NCI-H2227 (cell line): ENCODE measurements around the gene LAPTM4A.
"Not testable (repeated sequence)": the region's sequence is repeated elsewhere in the genome, so short reads cannot be mapped to it uniquely, and the experiment has no call there.

ENCODE experiments used
- DNase-seq: peaks from one replicate; lab custom pipeline; 2025; ENCODE audit not compliant: unreplicated experiment; lab: John Stamatoyannopoulos, UW

LAPTM4A gene

DNA sequence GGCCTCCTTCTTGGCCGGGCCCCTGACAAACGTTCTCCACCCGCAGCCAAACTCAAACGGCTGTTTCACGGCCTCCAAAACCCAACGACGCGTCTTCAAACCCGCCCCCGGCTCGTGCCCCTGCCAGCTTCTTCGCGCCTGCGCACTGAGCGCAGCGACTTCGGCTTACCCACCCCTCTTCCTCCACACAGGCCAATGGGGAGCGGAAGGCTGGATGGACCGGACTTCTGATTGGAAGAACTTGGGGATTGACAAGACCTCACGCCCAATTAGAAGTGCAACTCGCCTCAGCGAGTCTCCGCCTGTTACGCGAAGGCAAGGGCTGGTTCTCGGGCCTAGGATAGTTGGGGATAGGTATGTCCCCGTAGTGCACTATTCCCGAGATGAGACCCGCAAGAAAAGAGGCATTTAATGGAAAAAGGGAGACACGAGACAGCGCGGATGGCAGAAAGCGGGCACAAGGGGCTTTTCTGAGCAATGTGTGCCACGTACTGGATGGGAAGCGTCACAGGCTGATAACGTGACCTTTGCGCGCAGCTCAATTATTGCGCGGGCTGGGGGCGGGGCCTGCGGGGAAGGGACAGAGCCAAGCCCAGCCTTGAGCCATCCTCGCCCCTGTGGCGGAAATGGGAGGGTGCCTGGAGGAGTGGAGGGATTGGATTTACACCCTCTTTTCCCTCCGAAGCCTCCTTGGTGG lies at the start of gene LAPTM4A:
Gene LAPTM4A, minus strand, starts transcription at position 97 of the 697 bp plus-strand sequence. CDS start 108 bp downstream, outside the sequence.
- DNase-seq = peak; percentile 99

DNA sequence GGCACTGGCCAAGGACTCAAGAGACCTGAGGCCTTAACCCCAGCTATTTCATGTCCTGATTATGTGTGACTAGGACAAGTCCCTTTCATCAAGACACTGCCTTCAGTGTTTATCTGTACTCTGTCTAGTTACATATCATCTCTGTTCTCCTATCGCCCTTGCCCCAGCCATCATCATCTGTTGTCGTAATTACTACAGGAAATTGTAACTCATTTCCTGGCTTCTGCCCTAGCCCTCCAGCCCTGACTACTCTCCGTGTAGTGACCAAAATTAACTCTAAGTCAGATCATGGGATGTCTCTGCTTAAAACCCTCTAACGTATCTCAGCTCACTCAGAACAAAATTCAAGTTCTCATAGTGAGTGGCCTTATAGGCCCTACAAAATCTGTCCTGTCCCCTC lies 49.3 kb upstream of the LAPTM4A start:
- no peak for DNase-seq

DNA sequence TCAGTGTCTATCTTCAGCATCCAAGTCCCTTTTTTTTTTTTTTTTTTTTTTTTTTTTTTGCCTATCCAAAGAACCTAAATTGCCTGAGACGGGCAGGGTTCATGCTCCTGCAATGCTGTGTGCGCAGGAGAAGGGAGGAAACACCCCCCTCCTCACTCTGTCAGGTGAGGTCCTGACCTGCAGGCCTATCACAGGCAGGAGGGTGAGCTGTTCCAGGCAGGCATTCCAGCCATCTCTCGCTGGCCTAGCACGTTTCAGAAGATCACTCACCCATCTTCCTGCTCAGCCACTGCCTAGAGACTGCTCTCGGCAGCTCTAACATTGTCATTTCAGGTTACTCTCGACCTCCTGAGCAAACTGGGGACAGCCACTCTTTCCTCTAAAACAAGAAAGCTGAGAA lies 48.4 kb upstream of the LAPTM4A start:
- DNase-seq = no peak

DNA sequence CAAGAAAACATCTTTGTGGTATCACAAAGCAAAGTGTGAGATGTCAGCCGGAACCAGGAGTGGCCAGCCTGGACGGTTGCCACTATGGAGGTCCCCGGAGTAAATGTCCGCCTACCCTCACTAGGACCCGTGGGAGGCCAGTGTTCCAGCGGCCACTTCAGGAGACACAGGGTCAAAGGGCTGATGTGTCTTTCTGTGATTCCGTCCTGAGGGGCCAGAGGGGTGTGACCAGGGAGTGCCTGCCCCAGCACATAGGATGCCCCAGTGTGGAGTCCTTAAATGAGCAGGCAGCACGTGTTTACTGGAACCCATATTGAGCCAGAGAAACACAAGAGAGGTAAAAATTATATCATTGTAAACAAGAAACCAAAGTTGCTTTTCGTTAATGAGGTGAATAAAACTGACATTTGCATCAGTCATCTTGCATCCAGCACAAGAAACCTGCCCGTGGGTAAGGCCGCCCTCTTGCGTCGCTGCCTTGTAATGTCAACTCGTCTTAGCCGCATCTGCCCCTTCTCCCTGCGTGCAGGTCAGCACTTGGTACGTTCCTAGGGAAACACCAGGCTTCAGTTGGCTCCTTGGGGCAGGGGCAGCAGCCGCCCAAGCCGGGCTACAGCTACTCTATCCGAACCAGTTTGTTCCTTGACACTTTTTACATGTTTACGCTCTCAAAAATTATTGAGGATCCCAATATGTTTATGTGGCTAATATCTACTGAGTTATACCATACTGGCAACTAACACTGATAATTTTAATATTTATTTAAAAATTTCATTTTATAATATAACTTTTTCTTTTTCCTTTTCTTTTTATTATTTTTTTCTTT lies 46.7 kb upstream of the LAPTM4A start:
- peak; percentile 87 for DNase-seq

DNA sequence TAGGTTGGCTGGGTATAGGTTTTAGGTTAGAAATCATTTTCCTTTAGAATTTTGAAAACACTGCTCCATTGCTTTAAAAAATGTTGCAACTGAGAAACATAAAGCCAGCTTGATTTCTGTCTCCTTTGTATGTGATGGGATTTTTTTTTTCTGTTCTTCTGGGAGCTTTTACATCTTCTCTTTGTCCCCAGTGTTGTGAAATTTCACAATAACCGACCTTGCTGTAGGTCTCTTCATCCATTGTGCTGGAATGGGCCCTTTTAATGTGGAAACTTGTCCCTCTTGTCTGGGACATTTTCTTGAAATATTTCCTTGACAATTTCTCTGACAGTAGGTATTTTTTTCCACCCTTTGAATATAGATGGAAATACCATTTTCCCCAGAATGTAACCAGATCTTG lies 44.0 kb upstream of the LAPTM4A start:
- DNase-seq = no peak

DNA sequence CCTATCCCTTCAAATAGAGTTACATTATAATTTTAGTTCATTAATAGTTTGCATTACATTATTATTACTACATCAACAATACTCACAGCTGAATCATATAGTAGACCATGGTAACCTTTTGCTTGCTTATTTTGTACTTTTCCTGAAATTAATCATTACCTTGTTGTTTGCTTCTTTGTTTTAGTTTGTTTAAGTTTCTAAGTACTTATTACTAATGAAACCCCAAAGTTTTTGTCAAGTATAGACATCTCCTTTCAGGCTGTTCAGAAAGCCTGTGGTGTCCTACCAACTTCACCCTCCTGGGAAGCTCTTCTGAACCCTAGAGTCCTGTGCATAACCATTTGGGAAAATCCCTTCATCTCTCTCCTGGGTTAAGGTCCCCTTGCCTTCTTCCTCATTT lies 43.5 kb upstream of the LAPTM4A start:
- no peak for DNase-seq

DNA sequence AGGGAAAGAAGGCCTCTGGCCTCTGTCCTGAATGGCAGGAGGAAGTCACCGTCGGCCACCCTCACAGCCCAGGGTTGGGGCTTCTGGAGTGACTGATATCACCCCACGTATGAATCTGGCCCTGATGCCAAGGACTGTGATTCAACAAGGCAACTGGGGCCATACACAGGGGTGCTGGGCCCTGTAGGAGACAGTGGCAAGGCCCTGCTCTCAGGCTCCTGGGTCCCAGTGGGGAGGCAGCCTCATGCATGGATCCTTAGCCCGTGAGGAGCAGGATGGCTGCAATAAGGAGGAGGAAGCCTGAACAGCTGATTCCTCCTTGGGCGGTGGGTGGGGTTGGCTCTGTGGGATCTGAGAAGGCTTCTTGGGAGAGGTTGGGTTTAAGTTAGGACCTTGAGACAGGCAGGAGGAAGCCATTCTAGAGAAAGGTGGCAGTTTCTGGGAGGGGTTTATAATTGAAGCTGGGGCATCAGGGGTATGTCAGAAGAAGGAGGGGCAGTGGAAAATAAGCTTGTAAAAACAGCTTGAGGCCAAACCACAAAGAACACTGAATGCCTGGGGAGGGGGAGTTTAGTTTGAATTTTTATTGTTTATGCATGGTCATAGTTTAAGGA lies 42.8 kb upstream of the LAPTM4A start:
- DNase-seq = no peak

DNA sequence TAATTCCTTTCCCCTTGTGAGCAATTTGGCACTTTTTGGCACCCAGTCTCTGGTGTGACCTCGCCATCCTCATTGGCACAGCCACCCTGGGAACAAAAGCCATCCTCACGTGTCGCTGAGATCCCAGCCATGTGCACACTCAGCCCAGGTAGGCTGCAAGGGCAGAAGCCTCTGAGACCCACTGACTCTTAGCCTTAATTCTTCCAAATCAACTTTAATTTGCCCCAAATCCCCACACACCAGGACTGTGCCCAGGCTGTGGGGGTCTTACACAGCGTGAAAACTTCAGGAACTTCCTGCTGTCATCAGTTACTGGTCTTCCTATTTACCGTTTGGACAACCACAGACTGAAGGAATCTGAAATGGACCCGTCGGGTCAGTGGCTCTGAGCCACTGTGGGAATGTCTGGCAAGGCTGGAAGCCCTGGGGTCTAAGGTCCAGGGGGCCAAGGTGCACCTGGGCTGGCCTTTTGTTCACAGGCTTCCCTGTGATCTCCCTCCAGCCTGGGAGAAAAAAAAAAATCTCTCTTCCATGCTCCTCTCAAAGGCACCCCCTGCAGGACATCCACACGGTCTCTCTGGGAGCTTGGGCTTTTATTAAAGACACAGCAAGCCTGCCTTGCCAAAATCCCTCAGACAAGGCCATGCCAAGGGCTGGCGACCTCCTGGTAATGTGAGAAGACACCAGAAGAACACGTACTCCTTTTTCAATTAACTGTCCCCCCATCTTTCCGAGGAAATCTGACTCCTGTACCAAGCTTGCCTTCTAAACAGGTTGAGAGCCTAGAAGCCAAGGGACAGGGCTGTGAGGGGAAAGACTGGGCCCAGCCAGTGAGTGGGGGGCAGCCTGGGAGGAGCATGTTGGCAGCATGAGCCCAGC lies 42.1 kb upstream of the LAPTM4A start:
- peak; percentile 69 for DNase-seq

DNA sequence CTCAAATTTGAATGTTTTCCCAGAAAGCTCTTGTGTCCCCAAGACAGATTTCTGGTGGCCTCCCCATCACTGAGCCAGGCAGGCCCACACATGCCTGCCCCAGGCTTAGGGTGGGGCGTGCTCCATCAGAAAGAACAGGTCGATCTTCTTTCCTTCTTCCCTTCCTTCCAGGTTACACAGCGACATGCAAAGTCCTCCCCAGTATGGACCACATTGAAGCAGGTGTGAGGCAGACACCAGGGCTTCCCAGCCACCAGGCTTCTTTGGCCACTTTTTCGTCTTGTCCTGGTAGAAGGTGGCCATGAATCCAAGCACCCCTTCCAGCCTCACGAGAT lies 41.4 kb upstream of the LAPTM4A start:
- DNase-seq = no peak

DNA sequence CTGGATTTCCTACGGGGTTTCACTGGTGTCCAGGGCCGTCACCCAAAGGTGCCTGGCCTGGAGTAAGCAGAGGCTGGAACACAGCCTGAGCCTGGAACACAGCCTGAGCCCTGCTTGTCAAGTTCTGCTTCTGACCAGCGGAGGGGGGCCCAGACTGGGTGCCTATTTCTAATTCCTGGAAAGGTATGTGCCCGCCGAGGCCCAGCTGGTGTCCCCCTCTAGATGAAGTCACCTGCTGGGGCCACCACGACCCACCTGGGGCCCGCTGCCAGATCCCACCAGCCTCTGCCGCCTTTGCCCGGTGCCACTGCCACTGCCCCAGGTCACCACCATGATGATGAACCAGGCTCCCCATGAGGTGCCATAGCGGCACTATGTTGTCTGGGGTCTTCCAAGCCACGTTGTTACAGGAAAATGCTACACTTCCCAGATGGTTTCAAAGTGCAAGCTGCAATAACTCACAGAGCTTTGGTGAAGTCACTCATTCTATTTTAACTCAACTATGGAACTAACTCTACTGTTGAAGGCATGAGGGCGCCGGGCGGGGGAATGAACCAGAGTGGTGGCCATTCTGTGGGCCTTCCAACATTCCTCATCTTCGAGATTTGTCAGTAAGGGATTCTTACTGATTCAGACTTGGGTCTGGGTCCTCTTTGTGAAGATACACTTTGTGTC lies 40.9 kb upstream of the LAPTM4A start:
- no peak for DNase-seq

DNA sequence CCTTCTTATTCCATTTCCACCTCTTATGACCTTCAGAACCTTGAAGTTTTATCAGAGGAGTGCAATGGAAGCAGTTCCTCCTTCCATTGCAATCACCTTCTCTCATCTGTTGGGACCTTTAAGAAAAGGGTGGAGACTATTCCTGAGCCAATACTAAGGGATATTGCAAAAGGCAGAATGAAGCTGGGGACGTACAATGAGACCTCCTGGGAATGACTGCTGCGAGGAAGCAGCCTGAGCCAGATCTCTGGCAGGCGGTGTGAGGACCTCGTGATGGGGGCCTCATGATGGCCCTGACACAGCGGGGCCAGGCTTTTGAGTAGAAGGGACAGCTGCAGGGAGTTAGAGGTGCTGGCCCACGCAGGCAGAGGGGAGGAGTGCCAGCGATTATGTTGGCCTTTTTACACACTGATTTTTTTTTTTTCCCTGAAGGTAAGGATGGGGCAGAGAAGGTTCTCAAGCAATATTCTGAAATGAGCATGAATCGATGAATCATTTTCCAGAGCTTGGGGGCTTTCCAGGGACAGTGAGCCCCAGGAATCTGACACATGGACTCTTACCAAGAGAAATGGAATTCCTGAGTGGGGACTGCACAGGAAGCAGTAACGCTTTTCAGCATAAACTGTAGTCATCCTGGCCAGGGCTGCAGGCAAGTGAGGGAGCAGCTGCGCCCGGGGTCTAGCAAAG lies 40.0 kb upstream of the LAPTM4A start:
- no peak for DNase-seq

DNA sequence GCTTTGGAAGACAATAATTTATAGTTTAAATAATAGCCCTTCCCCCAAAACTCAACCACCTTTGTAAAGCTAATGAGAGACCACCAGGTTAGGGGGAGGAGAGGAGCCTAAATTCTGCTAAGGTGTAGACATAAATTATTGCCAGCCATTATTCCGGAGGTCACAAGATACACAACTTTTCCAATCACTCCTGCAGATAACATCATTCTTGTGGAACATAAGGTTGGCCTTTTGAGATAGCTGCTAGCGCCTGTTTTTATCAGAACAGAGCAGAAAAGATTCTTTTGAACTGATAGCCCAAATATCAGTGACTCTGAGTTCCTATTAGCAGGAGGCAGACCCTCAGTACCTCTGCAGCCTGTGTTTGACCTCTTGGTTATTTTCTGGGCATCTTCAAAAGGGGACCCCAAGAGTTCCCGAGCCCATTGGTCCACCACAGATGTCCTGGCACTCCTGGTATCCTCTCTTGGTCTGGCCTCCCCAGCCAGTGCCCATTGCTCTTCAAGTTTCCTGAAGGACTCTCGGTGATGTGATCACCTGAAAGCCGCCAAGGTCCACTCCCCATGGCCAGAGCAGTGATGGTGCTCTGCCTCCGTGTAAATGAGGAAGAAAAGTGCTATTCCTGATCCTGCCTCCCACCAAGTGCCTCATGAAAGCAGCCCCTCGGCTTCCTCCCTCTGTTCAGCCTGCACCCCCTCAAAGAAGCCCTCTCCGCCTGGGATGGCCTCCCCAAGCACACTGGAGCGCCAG lies 38.5 kb upstream of the LAPTM4A start:
- no peak for DNase-seq

DNA sequence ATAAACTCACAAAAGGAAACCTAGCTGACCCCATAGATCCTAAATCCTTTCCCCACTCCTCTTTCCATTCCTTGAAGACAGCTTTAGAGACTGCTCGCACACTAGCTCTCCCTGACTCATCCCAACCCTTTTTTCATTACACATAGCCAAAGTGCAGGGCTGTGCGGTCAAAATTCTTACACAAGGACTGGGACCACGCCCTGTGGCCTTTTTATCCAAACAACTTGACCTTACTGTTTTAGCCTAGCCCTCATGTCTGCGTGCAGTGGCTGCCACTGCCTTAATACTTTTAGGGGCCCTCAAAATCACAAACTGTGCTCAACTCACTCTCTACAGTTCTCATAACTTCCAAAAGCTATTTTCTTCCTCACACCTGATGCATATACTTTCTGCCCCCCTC lies 34.5 kb upstream of the LAPTM4A start:
- DNase-seq = not testable (repeated sequence)

DNA sequence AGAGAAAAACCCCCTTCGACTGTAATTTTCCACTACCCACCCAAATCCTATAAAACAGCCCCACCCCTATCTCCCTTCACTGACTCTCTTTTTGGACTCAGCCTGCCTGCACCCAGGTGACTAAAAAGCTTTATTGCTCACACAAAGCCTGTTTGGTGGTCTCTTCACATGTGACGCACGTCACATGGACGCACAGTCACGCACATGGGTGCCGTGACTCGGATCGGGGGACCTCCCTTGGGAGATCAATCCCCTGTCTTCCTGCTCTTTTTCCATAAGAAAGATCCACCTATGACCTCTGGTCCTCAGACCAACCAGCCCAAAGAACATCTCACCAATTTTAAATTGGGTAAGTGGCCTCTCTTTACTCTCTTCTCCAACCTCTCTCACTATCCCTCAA lies 31.4 kb upstream of the LAPTM4A start:
- DNase-seq = not testable (repeated sequence)

DNA sequence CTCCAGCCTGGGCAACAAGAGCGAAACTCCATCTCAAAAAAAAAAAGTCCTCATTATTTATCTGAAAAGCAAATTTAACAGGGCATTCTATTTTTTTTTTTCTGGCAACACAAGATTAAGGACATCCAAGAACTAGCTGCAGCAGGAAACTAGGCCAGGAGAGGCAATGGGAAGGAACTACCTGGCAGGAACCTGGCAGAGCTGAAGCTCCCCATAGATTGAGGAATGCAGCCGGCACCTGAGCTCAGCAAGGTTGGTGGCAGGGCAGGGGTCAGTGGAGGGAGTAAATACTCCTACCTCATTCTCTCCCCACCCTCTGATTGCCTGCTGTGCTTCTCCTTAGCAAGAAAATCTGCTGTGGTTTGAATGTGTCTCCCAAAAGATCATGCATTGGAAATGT lies 30.4 kb upstream of the LAPTM4A start:
- DNase-seq = no peak

DNA sequence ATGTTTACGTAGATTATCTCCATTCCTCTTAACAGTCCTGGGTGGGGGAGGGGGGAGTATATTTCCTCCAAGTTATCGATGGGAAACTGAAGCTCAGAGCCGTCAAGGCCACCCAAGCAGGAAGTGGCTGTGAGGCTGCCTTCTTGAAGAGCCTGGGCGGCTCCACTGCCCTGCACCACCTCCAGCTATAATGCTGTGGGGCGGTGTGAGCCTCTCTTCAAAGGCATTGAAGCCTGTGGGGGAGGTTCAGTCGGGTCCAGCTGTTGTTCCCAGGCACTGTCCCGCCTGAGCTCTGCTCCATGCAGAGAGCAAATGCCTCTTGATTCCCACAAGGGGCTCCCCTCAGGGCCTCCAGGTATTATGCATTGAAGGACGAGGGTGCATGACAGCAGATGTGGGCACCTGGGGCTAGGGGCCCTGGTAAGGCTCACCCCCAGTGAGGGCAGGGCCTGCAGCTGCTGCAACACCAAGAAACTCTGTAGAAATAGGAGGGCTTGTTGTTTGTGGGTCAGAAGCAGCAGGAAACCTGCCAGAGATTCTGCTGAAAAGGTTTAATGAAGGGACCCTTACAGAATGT lies 29.5 kb upstream of the LAPTM4A start:
- DNase-seq = peak; percentile 62

DNA sequence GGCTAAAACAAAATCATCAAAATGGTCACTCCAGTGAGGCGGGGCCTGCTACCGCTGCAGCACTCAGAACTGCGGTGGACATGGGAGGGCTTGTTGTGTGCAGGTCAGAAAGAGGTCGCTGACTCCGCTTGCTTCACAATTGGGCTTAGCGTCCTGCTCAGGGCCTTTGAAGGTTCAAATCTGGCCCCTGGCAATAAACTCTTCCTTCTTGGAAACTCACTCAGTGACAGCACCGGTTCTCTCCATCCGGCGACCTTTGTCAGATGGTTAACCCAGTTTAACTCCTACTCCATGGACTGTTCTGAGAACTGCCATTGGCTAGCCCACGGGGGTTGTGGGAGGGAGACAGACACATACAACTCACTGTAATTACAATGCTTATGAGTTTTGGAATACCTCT lies 29.0 kb upstream of the LAPTM4A start:
- no peak for DNase-seq

DNA sequence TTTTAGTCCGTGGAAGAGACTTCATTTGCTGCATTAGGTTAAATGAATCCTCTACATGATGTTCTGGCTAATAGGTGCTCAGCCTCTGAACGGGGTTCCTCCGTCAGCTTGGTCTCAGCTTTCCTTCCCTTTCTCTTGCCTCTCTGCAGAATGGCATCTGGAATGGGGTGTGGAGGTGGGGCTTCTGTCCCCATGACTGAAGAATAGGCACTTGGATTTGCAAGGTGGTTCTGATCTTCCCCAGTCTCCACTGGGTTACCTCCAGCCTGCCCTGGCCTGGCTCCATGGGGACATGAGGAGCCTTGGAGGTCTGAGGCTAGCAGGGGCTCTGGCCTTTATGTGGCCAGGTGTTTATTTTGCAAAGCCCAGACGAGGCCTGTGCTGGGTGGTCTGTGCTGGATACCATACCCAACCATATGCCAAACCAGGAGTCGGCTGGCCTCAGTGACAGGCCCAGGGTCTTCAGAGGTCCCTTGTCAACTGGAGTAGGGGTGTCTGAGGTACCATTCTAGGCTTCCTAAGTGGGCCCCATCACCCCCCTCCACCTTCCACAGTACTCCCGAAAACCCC lies 28.2 kb upstream of the LAPTM4A start:
- DNase-seq = no peak
